ENCODE measurements around the gene NTSR1. TPM values are rescaled to one million over a fixed set of nuclear protein-coding genes. Genes with fewer than 3 reads are reported as not detected.
A peak's percentile ranks its signal among the peaks of the same experiment; 100 is the strongest.

Gene NTSR1
- polyA plus RNA-seq, 3 donors = 0.35 to 2.5 (median 0.40) TPM

- Histone ChIP-seq H3K4me3 (replicated peaks in 1 of 3; ENCODE audit: low read depth in 2 of 3, low read length in 3 of 3) (no peak overlapping the region), H3K9ac (ENCODE audit: insufficient read depth, low read length, poor library complexity, severe bottlenecking) (no peak overlapping the region), H3K79me2 (ENCODE audit: insufficient read depth, low read length) (no peaks in the 10 kb centered on the region), H3K4me2 (replicated peaks; ENCODE audit: extremely low read depth, low read length, poor library complexity, severe bottlenecking) (peak overlapping the region; percentile 50), H3K4me1 (ENCODE audit: control insufficient read depth in 1 of 2, insufficient read depth in 2 of 2, low read length in 2 of 2) (peaks cover 12 to 19% of the 10 kb centered on the region in 2 donors), H3K36me3 (replicated peaks in 1 of 2; ENCODE audit: control insufficient read depth in 1 of 2, insufficient read depth in 2 of 2, low read length in 2 of 2) (no peaks in the 10 kb centered on the region), H3K27me3 (ENCODE audit: control insufficient read depth in 2 of 2, insufficient read depth in 2 of 2, low read length in 2 of 2) (no peaks in the 10 kb centered on the region), H3K9me3 (replicated peaks in 1 of 2; ENCODE audit: control insufficient read depth in 1 of 2, insufficient read depth in 1 of 2, low read length in 2 of 2) (peaks cover 3 to 5% of the 10 kb centered on the region in 2 donors), H3K27ac (ENCODE audit: low read depth in 1 of 2, low read length in 2 of 2) (no peak overlapping the region), H4K20me1 (ENCODE audit: insufficient read depth, low read length) (no peaks in the 10 kb centered on the region), H2AFZ (ENCODE audit: insufficient read depth, low read depth, low read length, poor library complexity, severe bottlenecking) (peak overlapping the region; percentile 56)
- no peak overlapping the region for H3K27ac Mint-ChIP-seq
- DNase-seq = no peak
- WGBS (ENCODE audit: insufficient coverage) = 77% methylated on average over 11 of the region's 14 CpGs
- H3K4me1 Mint-ChIP-seq = peaks cover 17% of the 10 kb centered on the region
- intact Hi-C loops (cut with micrococcal nuclease) = no loop called here
- H3K36me3 Mint-ChIP-seq = peaks cover 3 to 10% of the 10 kb centered on the region in 2 donors
- peaks cover 5 to 17% (median 9%) of the 10 kb centered on the region in 7 donors for H3K9me3 Mint-ChIP-seq
- peak overlapping the region in 1 of 2 donors; percentile 57 for H3K4me3 Mint-ChIP-seq
- peaks cover 4 to 12% (median 11%) of the 10 kb centered on the region in 3 donors for H3K27me3 Mint-ChIP-seq (ENCODE audit: low read depth in 3 of 3)
- TF ChIP-seq, protein P1, sequence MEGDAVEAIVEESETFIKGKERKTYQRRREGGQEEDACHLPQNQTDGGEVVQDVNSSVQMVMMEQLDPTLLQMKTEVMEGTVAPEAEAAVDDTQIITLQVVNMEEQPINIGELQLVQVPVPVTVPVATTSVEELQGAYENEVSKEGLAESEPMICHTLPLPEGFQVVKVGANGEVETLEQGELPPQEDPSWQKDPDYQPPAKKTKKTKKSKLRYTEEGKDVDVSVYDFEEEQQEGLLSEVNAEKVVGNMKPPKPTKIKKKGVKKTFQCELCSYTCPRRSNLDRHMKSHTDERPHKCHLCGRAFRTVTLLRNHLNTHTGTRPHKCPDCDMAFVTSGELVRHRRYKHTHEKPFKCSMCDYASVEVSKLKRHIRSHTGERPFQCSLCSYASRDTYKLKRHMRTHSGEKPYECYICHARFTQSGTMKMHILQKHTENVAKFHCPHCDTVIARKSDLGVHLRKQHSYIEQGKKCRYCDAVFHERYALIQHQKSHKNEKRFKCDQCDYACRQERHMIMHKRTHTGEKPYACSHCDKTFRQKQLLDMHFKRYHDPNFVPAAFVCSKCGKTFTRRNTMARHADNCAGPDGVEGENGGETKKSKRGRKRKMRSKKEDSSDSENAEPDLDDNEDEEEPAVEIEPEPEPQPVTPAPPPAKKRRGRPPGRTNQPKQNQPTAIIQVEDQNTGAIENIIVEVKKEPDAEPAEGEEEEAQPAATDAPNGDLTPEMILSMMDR (IDR thresholded peaks at IDR 0.05) = no peak
These were observed 43.0 kb downstream of the NTSR1 start for GRCh38 chr20:62751551-62752150.

DNA sequence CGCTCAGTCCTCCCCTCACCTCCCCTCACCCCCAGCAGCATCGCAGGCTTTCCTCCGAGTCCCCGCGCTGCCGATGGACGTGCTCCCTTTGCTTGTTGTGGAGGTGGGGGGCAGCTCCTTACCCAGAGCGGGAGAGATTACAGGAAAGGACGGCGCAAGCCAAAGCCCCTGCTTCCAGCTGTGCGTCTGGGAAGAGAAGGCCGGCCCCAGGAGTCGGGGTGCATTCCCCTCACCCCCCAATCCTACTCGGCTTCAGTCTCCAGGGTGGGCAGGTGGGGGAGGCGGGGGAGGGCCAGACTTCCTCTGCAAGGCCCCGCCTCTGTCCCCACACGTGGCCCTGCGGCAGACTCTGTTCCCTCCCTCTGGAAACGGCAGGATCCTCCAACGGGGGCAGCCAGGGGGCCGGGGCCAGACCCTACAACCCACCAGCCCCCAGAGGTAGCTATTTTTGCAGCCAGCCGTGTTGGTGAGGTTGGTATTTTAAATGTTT lies 43.6 kb downstream of the NTSR1 start:
- peak overlapping the region; percentile 56 for H2AFZ ChIP-seq (ENCODE audit: insufficient read depth, low read depth, low read length, poor library complexity, severe bottlenecking)
- Mint-ChIP-seq H3K27me3 (ENCODE audit: low read depth in 3 of 3) (peaks cover 4 to 12% (median 11%) of the 10 kb centered on the region in 3 donors), H3K36me3 (peaks cover under 1 to 9% of the 10 kb centered on the region in 2 donors), H3K4me3 (peak overlapping the region; percentile 12 to 57), H3K27ac (no peak overlapping the region), H3K4me1 (peaks cover 17% of the 10 kb centered on the region), H3K9me3 (peaks cover 5 to 17% (median 9%) of the 10 kb centered on the region in 7 donors)
- no peak overlapping the region for H3K27ac ChIP-seq (ENCODE audit: low read depth in 1 of 2, low read length in 2 of 2)
- H3K36me3 ChIP-seq (replicated peaks in 1 of 2; ENCODE audit: control insufficient read depth in 1 of 2, insufficient read depth in 2 of 2, low read length in 2 of 2) = no peaks in the 10 kb centered on the region
- H3K27me3 ChIP-seq (ENCODE audit: control insufficient read depth in 2 of 2, insufficient read depth in 2 of 2, low read length in 2 of 2) = no peaks in the 10 kb centered on the region
- H3K9me3 ChIP-seq (replicated peaks in 1 of 2; ENCODE audit: control insufficient read depth in 1 of 2, insufficient read depth in 1 of 2, low read length in 2 of 2) = peaks cover 3 to 5% of the 10 kb centered on the region in 2 donors
- peaks cover 12 to 19% of the 10 kb centered on the region in 2 donors for H3K4me1 ChIP-seq (ENCODE audit: control insufficient read depth in 1 of 2, insufficient read depth in 2 of 2, low read length in 2 of 2)
- H3K4me3 ChIP-seq (replicated peaks in 1 of 3; ENCODE audit: low read depth in 2 of 3, low read length in 3 of 3) = peak overlapping the region in 1 of 3 experiments; percentile 47
- H3K9ac ChIP-seq (ENCODE audit: insufficient read depth, low read length, poor library complexity, severe bottlenecking) = no peak overlapping the region
- intact Hi-C loops (cut with micrococcal nuclease) = no loop called here
- TF ChIP-seq, protein P1 (IDR thresholded peaks at IDR 0.05) = no peak
- DNase-seq = no peak
- no CpG with 5 or more reads among the region's 22 CpGs for WGBS (ENCODE audit: insufficient coverage)
- peak overlapping the region; percentile 50 for H3K4me2 ChIP-seq (replicated peaks; ENCODE audit: extremely low read depth, low read length, poor library complexity, severe bottlenecking)
- H4K20me1 ChIP-seq (ENCODE audit: insufficient read depth, low read length) = no peaks in the 10 kb centered on the region
- no peaks in the 10 kb centered on the region for H3K79me2 ChIP-seq (ENCODE audit: insufficient read depth, low read length)
